Erythroblast (primary cell): ENCODE measurements around the gene GABBR1.

Source experiments
- DNase-seq, 2 experiments: peaks; one replicate each; lab custom pipeline; 2025; lab: John Stamatoyannopoulos, UW
- GATA1 ChIP-seq: IDR thresholded peaks from 2 replicates; pipeline ENCODE4 v1.6.1; 2011; ENCODE audit warnings: low read depth, mild to moderate bottlenecking, control low read depth, low read length, moderate library complexity
- POLR2A ChIP-seq: IDR thresholded peaks from 2 replicates; pipeline ENCODE4 v1.6.1; 2011; ENCODE audit warnings: mild to moderate bottlenecking, low read length

Gene GABBR1

GRCh38 chr6:29620630-29621029 is 12.4 kb downstream of the GABBR1 start:
- no peak for DNase-seq
- TF ChIP-seq GATA1 (no peak), POLR2A (no peak)

- TF ChIP-seq POLR2A, result no peak
- TF ChIP-seq GATA1, result no peak
- DNase-seq, result no peak
Observed at GRCh38 chr6:29619578-29620160, 13.3 kb downstream of the GABBR1 start.

- peak; percentile 23 to 25 for DNase-seq
- TF ChIP-seq POLR2A (no peak), GATA1 (no peak)
Observed at GRCh38 chr6:29617782-29618554, 15.0 kb downstream of the GABBR1 start.

- no peak for DNase-seq
- TF ChIP-seq GATA1, result no peak
- TF ChIP-seq POLR2A, result no peak
Observed at GRCh38 chr6:29611426-29611825, 21.6 kb downstream of the GABBR1 start.

GRCh38 chr6:29610540-29610939 is 22.4 kb downstream of the GABBR1 start:
- TF ChIP-seq GATA1 (no peak), POLR2A (no peak)

GRCh38 chr6:29608131-29608530 is 24.9 kb downstream of the GABBR1 start:
- no peak for DNase-seq
- TF ChIP-seq POLR2A (no peak), GATA1 (no peak)

More at GRCh38 chr6:29610540-29610939, 22.4 kb downstream of the GABBR1 start:
- DNase-seq, result no peak

- DNase-seq, result no peak
- no peak for TF ChIP-seq GATA1
- TF ChIP-seq POLR2A, result no peak
Observed at GRCh38 chr6:29603930-29604329, 29.1 kb downstream of the GABBR1 start.

GRCh38 chr6:29603456-29603855 is 29.5 kb downstream of the GABBR1 start:
- no peak for DNase-seq
- TF ChIP-seq GATA1 (no peak), POLR2A (no peak)

GRCh38 chr6:29602564-29603361 is 30.2 kb downstream of the GABBR1 start:
- TF ChIP-seq GATA1 (no peak), POLR2A (no peak)

GRCh38 chr6:29598172-29598747 is 34.7 kb downstream of the GABBR1 start:
- TF ChIP-seq GATA1 (no peak), POLR2A (no peak)
- no peak for DNase-seq

More at GRCh38 chr6:29602564-29603361, 30.2 kb downstream of the GABBR1 start:
- peak; percentile 19 to 33 for DNase-seq

- TF ChIP-seq GATA1 (no peak), POLR2A (no peak)
- DNase-seq, result no peak
Observed at GRCh38 chr6:29597184-29597583, 35.8 kb downstream of the GABBR1 start.

- TF ChIP-seq GATA1 (no peak), POLR2A (no peak)
- DNase-seq, result no peak
Observed at GRCh38 chr6:29596381-29596900, 36.5 kb downstream of the GABBR1 start.

GRCh38 chr6:29593199-29593855 is 39.7 kb downstream of the GABBR1 start:
- DNase-seq, result peak in 1 of 2 experiments; percentile 5
- TF ChIP-seq GATA1 (no peak), POLR2A (no peak)
